Neural cell (in vitro differentiated cells): ENCODE measurements around the gene CACUL1. TPM values are rescaled to one million over a fixed set of nuclear protein-coding genes. Genes with fewer than 3 reads are reported as not detected.
"Not testable (repeated sequence)": the region's sequence is repeated elsewhere in the genome, so short reads cannot be mapped to it uniquely, and the experiment has no call there.

Experiments used
- H2AFZ ChIP-seq: fragments of 200-600, 300-800 bp; sonication (generic), shearing (Covaris generic); 2 replicates; pipeline ENCODE4 v1.6.0; 2014; ENCODE audit warnings: low read depth, mild to moderate bottlenecking, antibody characterized with exemption, low read length, moderate library complexity
- H3F3A ChIP-seq: fragments of 200-600 bp; shearing (Covaris generic); 2 replicates; pipeline ENCODE4 v1.6.1; 2016; ENCODE audit warnings: mild to moderate bottlenecking, moderate library complexity, mixed read lengths, antibody characterized with exemption, low read length; ENCODE audit not compliant: insufficient read depth, poor library complexity, severe bottlenecking
- H3K27ac ChIP-seq: fragments of 200-600, 300-800 bp; sonication (generic), shearing (Covaris generic); 2 replicates; pipeline ENCODE4 v1.5.1; 2014; ENCODE audit warnings: mild to moderate bottlenecking, low read length, moderate library complexity
- H3K27me3 ChIP-seq: fragments of 300-800, 200-600 bp; sonication (generic), shearing (Covaris generic); 2 replicates; pipeline ENCODE4 v1.6.0; 2014; ENCODE audit warnings: mild to moderate bottlenecking, low read depth, low read length, moderate library complexity; ENCODE audit not compliant: insufficient read depth
- H3K36me3 ChIP-seq: fragments of 300-800, 200-600 bp; sonication (generic), shearing (Covaris generic); 2 replicates; pipeline ENCODE4 v1.5.1; 2014; ENCODE audit warnings: mild to moderate bottlenecking, antibody characterized with exemption, low read length, moderate library complexity; ENCODE audit not compliant: insufficient read depth
- H3K4me2 ChIP-seq: fragments of 300-800, 200-600 bp; sonication (generic), shearing (Covaris generic); 2 replicates; pipeline ENCODE4 v1.6.0; 2014; ENCODE audit warnings: mild to moderate bottlenecking, low read length
- H3K4me3 ChIP-seq: fragments of 300-800, 200-600 bp; sonication (generic), shearing (Covaris generic); 2 replicates; pipeline ENCODE4 v1.5.1; 2014; ENCODE audit warnings: mild to moderate bottlenecking, low read length, moderate library complexity
- H3K79me2 ChIP-seq: fragments of 200-600 bp; shearing (Covaris generic); replicated peaks from 2 replicates; pipeline ENCODE4 v1.6.0; 2014; ENCODE audit warnings: mild to moderate bottlenecking, low read length, moderate library complexity; ENCODE audit not compliant: insufficient read depth
- H3K9ac ChIP-seq: fragments of 300-800, 200-600 bp; sonication (generic), shearing (Covaris generic); 2 replicates; pipeline ENCODE4 v1.6.1; 2016; ENCODE audit warnings: mild to moderate bottlenecking, low read length, mixed read lengths
- H3K9me2 ChIP-seq: fragments of 200-600 bp; shearing (Covaris generic); 2 replicates; pipeline ENCODE4 v1.6.1; 2016; ENCODE audit warnings: mild to moderate bottlenecking, low read length, mixed read lengths; ENCODE audit not compliant: insufficient read depth
- H3K9me3 ChIP-seq: fragments of 200-600, 300-800 bp; sonication (generic), shearing (Covaris generic); 2 replicates; pipeline ENCODE4 v1.6.1; 2016; ENCODE audit warnings: mild to moderate bottlenecking, mixed run types, low read length, moderate library complexity, mixed read lengths
- H4K20me1 ChIP-seq: fragments of 200-600 bp; shearing (Covaris generic); 2 replicates; pipeline ENCODE4 v1.6.1; 2016; ENCODE audit warnings: mild to moderate bottlenecking, mixed run types; ENCODE audit not compliant: insufficient read depth
- CTCF ChIP-seq: fragments of 450-650 bp; IDR thresholded peaks from 2 replicates; pipeline ENCODE4 v1.5.1; 2014; ENCODE audit warnings: antibody characterized with exemption, mild to moderate bottlenecking, moderate library complexity; ENCODE audit not compliant: poor library complexity, severe bottlenecking
- EP300 ChIP-seq: fragments of 450-650 bp; conservative IDR thresholded peaks from 2 replicates; pipeline ENCODE4 v1.6.1; 2014; ENCODE audit warnings: antibody characterized with exemption, mild to moderate bottlenecking, moderate library complexity; ENCODE audit not compliant: poor library complexity, severe bottlenecking
- EZH2 ChIP-seq: fragments of 200-600, 300-800 bp; shearing (Covaris generic), sonication (generic); IDR thresholded peaks from 2 replicates; pipeline ENCODE4 v1.6.1; 2014; ENCODE audit warnings: antibody characterized with exemption, low read length, borderline replicate concordance, mild to moderate bottlenecking; ENCODE audit not compliant: insufficient read depth, poor library complexity, severe bottlenecking
- MXI1 ChIP-seq: fragments of 450-650 bp; conservative IDR thresholded peaks from 2 replicates; pipeline ENCODE4 v1.6.1; 2014; ENCODE audit warnings: antibody characterized with exemption, mild to moderate bottlenecking; ENCODE audit not compliant: poor library complexity, severe bottlenecking
- POLR2AphosphoS5 ChIP-seq: IDR thresholded peaks from 2 replicates; pipeline ENCODE4 v1.6.1; 2012
- RAD21 ChIP-seq: fragments of 450-650 bp; conservative IDR thresholded peaks from 2 replicates; pipeline ENCODE4 v1.6.1; 2014; ENCODE audit warnings: antibody characterized with exemption, mild to moderate bottlenecking, moderate library complexity
- SMC3 ChIP-seq: fragments of 450-650 bp; conservative IDR thresholded peaks from 2 replicates; pipeline ENCODE4 v1.6.1; 2014; ENCODE audit warnings: antibody characterized with exemption, mild to moderate bottlenecking, moderate library complexity; ENCODE audit not compliant: poor library complexity
- TAF1 ChIP-seq: IDR thresholded peaks from 2 replicates; pipeline ENCODE4 v1.6.1; 2012; ENCODE audit warnings: low read depth
- polyA plus RNA-seq: library from polyadenylated mRNA; depleted of rRNA; stranded (reverse); fragments of >200 nt; gene quantifications from 2 replicates; pipeline ENCODE4 v1.2.3, GENCODE V29; 2014
- TF ChIP-seq, protein P1 (sequence below): IDR thresholded peaks from 2 replicates; pipeline ENCODE4 v1.6.1; 2012; ENCODE audit warnings: borderline replicate concordance

The CACUL1 gene
- polyA plus RNA-seq, 1 donor from 2014 or later, result 12.8 TPM

- Histone ChIP-seq H3K36me3 (no peaks in the 10 kb centered on the region), H3K9me3 (no peaks in the 10 kb centered on the region), H2AFZ (no peak overlapping the region), H3K9me2 (no peaks in the 10 kb centered on the region), H3K27ac (no peak overlapping the region), H4K20me1 (no peaks in the 10 kb centered on the region), H3K9ac (no peak overlapping the region), H3K4me2 (no peak overlapping the region), H3F3A (no peaks in the 10 kb centered on the region), H3K79me2 (peaks cover 87% of the 10 kb centered on the region), H3K4me3 (no peak overlapping the region), H3K27me3 (no peaks in the 10 kb centered on the region)
- TF ChIP-seq SMC3 (no peak), MXI1 (no peak), CTCF (no peak), POLR2AphosphoS5 (no peak), EP300 (no peak), TAF1 (no peak), EZH2 (no peak), RAD21 (no peak)
- TF ChIP-seq, protein P1, sequence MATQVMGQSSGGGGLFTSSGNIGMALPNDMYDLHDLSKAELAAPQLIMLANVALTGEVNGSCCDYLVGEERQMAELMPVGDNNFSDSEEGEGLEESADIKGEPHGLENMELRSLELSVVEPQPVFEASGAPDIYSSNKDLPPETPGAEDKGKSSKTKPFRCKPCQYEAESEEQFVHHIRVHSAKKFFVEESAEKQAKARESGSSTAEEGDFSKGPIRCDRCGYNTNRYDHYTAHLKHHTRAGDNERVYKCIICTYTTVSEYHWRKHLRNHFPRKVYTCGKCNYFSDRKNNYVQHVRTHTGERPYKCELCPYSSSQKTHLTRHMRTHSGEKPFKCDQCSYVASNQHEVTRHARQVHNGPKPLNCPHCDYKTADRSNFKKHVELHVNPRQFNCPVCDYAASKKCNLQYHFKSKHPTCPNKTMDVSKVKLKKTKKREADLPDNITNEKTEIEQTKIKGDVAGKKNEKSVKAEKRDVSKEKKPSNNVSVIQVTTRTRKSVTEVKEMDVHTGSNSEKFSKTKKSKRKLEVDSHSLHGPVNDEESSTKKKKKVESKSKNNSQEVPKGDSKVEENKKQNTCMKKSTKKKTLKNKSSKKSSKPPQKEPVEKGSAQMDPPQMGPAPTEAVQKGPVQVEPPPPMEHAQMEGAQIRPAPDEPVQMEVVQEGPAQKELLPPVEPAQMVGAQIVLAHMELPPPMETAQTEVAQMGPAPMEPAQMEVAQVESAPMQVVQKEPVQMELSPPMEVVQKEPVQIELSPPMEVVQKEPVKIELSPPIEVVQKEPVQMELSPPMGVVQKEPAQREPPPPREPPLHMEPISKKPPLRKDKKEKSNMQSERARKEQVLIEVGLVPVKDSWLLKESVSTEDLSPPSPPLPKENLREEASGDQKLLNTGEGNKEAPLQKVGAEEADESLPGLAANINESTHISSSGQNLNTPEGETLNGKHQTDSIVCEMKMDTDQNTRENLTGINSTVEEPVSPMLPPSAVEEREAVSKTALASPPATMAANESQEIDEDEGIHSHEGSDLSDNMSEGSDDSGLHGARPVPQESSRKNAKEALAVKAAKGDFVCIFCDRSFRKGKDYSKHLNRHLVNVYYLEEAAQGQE, result no peak
Measured at GRCh38 chr10:118745056-118745455, 9.7 kb downstream of the CACUL1 start.

DNA sequence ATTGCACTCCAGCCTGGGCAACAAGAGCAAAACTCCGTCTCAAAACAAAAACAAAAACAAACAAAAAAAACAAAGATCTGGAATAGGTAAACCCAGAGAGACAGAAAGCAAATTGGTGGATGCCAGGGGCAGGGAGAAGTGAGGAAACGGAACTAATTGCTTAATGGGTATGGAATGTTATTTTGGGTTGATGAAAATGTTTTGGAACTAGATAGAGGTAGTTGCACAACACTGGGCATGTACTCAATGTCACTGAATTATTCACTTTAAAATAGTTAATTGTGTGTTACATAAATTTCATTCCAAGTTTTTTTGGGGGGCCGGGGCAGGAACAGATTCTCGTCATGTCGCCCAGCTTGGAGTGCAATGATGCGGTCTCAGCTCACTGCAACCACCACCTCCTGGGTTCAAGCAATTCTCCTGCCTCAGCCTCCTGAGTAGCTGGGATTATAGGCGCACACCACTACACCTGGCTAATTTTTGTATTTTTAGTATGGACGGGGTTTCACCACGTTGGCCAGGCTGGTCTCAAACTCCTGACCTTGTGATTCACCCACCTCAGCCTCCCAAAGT is 10.3 kb downstream of the CACUL1 start:
- not testable (repeated sequence) for H3K36me3 ChIP-seq, H3K4me3 ChIP-seq, H4K20me1 ChIP-seq, H3K27ac ChIP-seq, H3K9me2 ChIP-seq, H3K27me3 ChIP-seq, H3K9me3 ChIP-seq, H3K9ac ChIP-seq, H3K4me2 ChIP-seq, H3F3A ChIP-seq, H2AFZ ChIP-seq
- peaks cover 84% of the 10 kb centered on the region for H3K79me2 ChIP-seq

GRCh38 chr10:118742782-118743181 is 12.0 kb downstream of the CACUL1 start:
- Histone ChIP-seq H2AFZ (no peak overlapping the region), H3K27ac (no peak overlapping the region), H4K20me1 (no peaks in the 10 kb centered on the region), H3K27me3 (no peaks in the 10 kb centered on the region), H3K79me2 (peaks cover 71% of the 10 kb centered on the region), H3K9me2 (no peaks in the 10 kb centered on the region), H3K9ac (no peak overlapping the region), H3F3A (no peaks in the 10 kb centered on the region), H3K4me2 (no peak overlapping the region), H3K4me3 (no peak overlapping the region), H3K9me3 (no peaks in the 10 kb centered on the region), H3K36me3 (no peaks in the 10 kb centered on the region)
- TF ChIP-seq SMC3 (no peak), MXI1 (no peak), CTCF (no peak), POLR2AphosphoS5 (no peak), TAF1 (no peak)
